OCI-LY3 (cell line): ENCODE data around the gene MACROD1.

Experiments
- H2AFZ ChIP-seq: fragments of 200-600, 300-600 bp; shearing (Covaris generic); 2 replicates; pipeline ENCODE4 v1.6.0; 2014; ENCODE audit warnings: antibody characterized with exemption, low read depth, low read length
- H3K27ac ChIP-seq: fragments of 200-600, 300-600 bp; sonication (generic); 2 replicates; pipeline ENCODE4 v1.5.1; 2014; ENCODE audit warnings: mild to moderate bottlenecking, low read length, moderate library complexity, mixed read lengths
- H3K27me3 ChIP-seq: fragments of 200-600, 300-600 bp; sonication (generic); 2 replicates; pipeline ENCODE4 v1.6.1; 2014; ENCODE audit warnings: low read depth, low read length, mixed read lengths
- H3K36me3 ChIP-seq: fragments of 200-600, 300-600 bp; sonication (generic); replicated peaks from 2 replicates; pipeline ENCODE3; 2014; ENCODE audit warnings: low read depth, low read length, mixed read lengths
- H3K4me1 ChIP-seq: fragments of 300-600, 200-600 bp; sonication (generic); 2 replicates; pipeline ENCODE4 v1.6.1; 2014; ENCODE audit warnings: low read length, mixed read lengths
- H3K4me2 ChIP-seq: fragments of 200-600, 300-600 bp; sonication (generic); 2 replicates; pipeline ENCODE4 v1.6.1; 2014; ENCODE audit warnings: low read length, mixed read lengths
- H3K4me3 ChIP-seq: fragments of 300-600, 200-600 bp; sonication (generic); 2 replicates; pipeline ENCODE4 v1.5.1; 2014; ENCODE audit warnings: antibody characterized with exemption, mild to moderate bottlenecking, low read length, moderate library complexity
- H3K79me2 ChIP-seq: fragments of 300-600, 200-600 bp; shearing (Covaris generic); 2 replicates; pipeline ENCODE4 v1.6.1; 2014; ENCODE audit warnings: mild to moderate bottlenecking, low read length, mixed read lengths
- H3K9ac ChIP-seq: fragments of 300-600, 200-600 bp; shearing (Covaris generic); 2 replicates; pipeline ENCODE4 v1.6.0; 2014; ENCODE audit warnings: mild to moderate bottlenecking, low read length, moderate library complexity
- H3K9me3 ChIP-seq: fragments of 200-600, 300-600 bp; shearing (Covaris generic); 2 replicates; pipeline ENCODE4 v1.6.1; 2014; ENCODE audit warnings: low read length, mixed read lengths; ENCODE audit not compliant: insufficient read depth
- H4K20me1 ChIP-seq: fragments of 200-600, 300-600 bp; sonication (generic); 2 replicates; pipeline ENCODE4 v1.6.1; 2016; ENCODE audit warnings: low read length, mixed read lengths; ENCODE audit not compliant: insufficient read depth
- EZH2phosphoT487 ChIP-seq: fragments of 200-600 bp; shearing (Covaris generic); IDR thresholded peaks from 2 replicates; pipeline ENCODE4 v1.6.1; 2018; ENCODE audit warnings: antibody characterized with exemption, mixed run types, low read depth
- TF ChIP-seq, protein P1 (sequence below): fragments of 200-600, 300-600 bp; sonication (generic); IDR thresholded peaks from 2 replicates; pipeline ENCODE4 v1.5.1; 2014; ENCODE audit warnings: antibody characterized with exemption, low read length, low read depth

MACROD1 gene

DNA sequence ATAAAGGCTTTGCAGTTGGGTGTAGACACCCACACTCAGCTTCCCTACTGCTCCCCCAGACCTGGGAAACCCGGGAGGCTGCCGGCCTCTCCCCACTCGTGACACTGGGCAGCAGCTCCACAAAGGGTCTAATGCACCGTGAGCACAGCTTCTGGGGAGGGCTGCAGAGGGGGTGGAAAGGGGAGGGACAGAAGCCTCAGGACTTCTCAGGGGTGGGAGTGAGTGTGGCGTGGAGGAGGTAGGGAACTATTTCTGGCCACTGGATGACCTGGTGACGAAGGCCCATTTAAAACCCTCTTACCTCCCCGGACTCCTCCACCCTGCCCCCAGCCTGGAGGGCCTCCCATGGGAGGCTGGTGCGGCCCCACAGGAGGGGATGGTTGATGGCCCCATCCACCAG lies 56.6 kb downstream of the MACROD1 start:
- no peaks in the 10 kb centered on the region for H3K9me3 ChIP-seq
- TF ChIP-seq, protein P1, sequence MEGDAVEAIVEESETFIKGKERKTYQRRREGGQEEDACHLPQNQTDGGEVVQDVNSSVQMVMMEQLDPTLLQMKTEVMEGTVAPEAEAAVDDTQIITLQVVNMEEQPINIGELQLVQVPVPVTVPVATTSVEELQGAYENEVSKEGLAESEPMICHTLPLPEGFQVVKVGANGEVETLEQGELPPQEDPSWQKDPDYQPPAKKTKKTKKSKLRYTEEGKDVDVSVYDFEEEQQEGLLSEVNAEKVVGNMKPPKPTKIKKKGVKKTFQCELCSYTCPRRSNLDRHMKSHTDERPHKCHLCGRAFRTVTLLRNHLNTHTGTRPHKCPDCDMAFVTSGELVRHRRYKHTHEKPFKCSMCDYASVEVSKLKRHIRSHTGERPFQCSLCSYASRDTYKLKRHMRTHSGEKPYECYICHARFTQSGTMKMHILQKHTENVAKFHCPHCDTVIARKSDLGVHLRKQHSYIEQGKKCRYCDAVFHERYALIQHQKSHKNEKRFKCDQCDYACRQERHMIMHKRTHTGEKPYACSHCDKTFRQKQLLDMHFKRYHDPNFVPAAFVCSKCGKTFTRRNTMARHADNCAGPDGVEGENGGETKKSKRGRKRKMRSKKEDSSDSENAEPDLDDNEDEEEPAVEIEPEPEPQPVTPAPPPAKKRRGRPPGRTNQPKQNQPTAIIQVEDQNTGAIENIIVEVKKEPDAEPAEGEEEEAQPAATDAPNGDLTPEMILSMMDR = no peak
- no peak for TF ChIP-seq EZH2phosphoT487

DNA sequence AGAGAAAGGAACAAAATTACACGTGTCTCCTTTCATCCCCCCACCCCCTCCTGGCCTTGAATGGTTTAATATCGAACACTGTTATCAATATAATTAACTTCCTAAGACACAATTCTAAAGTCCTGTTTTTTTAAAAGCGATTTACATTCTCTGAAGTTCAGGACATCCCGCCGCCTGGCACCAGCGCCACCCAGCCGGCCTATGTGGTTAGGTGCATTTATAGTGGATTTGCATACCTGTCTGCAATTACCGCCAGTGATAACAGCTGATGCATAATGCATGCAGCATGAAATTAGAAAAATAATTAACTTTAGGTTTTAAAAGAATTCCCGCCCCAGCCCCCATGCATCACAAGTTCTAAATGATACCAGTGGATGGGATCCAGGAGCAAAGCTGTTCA lies 58.6 kb downstream of the MACROD1 start:
- Histone ChIP-seq H3K9ac (no peak overlapping the region), H2AFZ (no peak overlapping the region), H3K4me3 (no peak overlapping the region), H3K27ac (no peak overlapping the region), H3K36me3 (no peaks in the 10 kb centered on the region), H3K79me2 (no peaks in the 10 kb centered on the region), H3K4me1 (no peaks in the 10 kb centered on the region), H3K4me2 (no peak overlapping the region), H3K9me3 (no peaks in the 10 kb centered on the region), H4K20me1 (no peaks in the 10 kb centered on the region; the same call in 1 of the 2 replicates), H3K27me3 (no peaks in the 10 kb centered on the region)
- no peak for TF ChIP-seq EZH2phosphoT487
- TF ChIP-seq, protein P1 = no peak

More for the DNA sequence above, 56.6 kb downstream of the MACROD1 start:
- no peaks in the 10 kb centered on the region for H3K79me2 ChIP-seq
- no peaks in the 10 kb centered on the region for H3K36me3 ChIP-seq
- H4K20me1 ChIP-seq = no peaks in the 10 kb centered on the region; the same call in 1 of the 2 replicates
- no peak overlapping the region for H3K9ac ChIP-seq
- no peak overlapping the region for H3K27ac ChIP-seq
- no peaks in the 10 kb centered on the region for H3K4me1 ChIP-seq
- no peak overlapping the region for H2AFZ ChIP-seq
- no peaks in the 10 kb centered on the region for H3K27me3 ChIP-seq
- no peak overlapping the region for H3K4me3 ChIP-seq
- no peak overlapping the region for H3K4me2 ChIP-seq

DNA sequence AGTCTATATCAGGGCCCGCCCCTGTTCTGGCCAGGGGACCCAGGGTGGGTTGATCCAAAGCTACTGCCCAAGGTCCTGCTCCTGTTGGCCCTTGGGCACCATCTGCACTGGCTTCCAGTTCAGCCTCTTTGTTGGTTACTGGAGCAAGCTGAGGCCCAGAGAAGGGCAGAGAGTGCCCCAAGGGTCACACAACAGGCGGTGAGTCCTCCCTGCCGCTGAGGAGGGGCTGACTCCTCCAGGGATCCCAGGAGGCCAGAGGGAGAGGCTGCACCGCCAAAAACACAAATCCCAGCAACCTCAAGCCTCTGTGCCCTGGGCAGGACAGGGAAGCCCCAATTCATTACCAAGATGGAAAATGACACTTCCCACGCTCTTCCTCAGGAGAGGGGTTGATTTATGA lies 61.3 kb downstream of the MACROD1 start:
- Histone ChIP-seq H4K20me1 (no peaks in the 10 kb centered on the region; the same call in 1 of the 2 replicates), H3K27me3 (no peaks in the 10 kb centered on the region)

DNA sequence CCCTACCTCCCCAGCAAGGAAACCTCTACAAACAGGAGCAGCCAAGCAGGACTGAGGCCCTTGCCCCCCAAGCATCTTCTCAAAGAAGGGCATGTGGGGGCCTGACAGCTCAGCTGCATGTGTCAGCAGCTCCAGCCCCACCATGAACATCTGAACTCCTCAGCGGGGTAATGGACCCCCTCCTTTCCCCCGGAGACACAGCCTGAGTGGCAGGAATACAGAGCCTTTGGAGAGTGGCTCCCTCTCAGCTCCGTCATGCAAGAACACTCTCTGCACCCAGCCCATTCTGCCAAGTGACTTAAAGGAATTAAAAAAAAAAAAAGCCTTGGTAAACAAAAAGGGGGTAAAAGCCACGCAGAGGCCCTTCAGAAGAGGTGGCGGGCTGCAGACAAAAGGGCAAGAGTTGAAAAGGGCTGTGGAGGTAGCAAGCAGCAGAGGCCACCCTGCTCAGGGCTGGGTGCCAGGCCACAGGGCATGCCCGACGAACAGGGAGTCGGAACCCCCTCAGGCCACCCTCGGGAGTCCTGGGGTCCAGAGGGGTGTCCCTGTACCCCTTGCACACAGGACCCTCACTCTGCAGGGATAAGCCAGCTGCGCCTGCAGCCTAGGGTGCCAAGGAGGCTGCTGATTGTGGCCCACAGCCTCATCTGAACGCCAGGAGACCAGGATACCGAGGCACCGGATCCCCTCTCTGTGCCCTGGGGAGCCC lies 62.5 kb downstream of the MACROD1 start:
- Histone ChIP-seq H3K36me3 (no peaks in the 10 kb centered on the region), H2AFZ (no peak overlapping the region), H4K20me1 (no peaks in the 10 kb centered on the region), H3K27me3 (no peaks in the 10 kb centered on the region; the same call in 1 of the 2 replicates), H3K9me3 (no peaks in the 10 kb centered on the region), H3K79me2 (no peaks in the 10 kb centered on the region), H3K9ac (no peak overlapping the region), H3K4me2 (no peak overlapping the region), H3K4me3 (no peak overlapping the region), H3K27ac (no peak overlapping the region), H3K4me1 (no peaks in the 10 kb centered on the region)
- TF ChIP-seq, protein P1 = no peak

More for the DNA sequence above, 61.3 kb downstream of the MACROD1 start:
- no peak for TF ChIP-seq EZH2phosphoT487
- H2AFZ ChIP-seq = no peak overlapping the region
- H3K4me1 ChIP-seq = no peaks in the 10 kb centered on the region
- H3K4me2 ChIP-seq = no peak overlapping the region
- no peak overlapping the region for H3K9ac ChIP-seq
- H3K9me3 ChIP-seq = no peaks in the 10 kb centered on the region
- H3K36me3 ChIP-seq = no peaks in the 10 kb centered on the region
- H3K79me2 ChIP-seq = no peaks in the 10 kb centered on the region
- no peak overlapping the region for H3K4me3 ChIP-seq
- H3K27ac ChIP-seq = no peak overlapping the region
